ENCODE results near the gene FAM156A. TPM values are rescaled to one million over a fixed set of nuclear protein-coding genes. Genes with fewer than 3 reads are reported as not detected.
"Not testable (repeated sequence)": the region's sequence is repeated elsewhere in the genome, so short reads cannot be mapped to it uniquely, and the experiment has no call there.

FAM156A gene
- total and polyA plus RNA-seq, 7 donors: 3.4 to 9.9 (median 5.7) TPM

DNA sequence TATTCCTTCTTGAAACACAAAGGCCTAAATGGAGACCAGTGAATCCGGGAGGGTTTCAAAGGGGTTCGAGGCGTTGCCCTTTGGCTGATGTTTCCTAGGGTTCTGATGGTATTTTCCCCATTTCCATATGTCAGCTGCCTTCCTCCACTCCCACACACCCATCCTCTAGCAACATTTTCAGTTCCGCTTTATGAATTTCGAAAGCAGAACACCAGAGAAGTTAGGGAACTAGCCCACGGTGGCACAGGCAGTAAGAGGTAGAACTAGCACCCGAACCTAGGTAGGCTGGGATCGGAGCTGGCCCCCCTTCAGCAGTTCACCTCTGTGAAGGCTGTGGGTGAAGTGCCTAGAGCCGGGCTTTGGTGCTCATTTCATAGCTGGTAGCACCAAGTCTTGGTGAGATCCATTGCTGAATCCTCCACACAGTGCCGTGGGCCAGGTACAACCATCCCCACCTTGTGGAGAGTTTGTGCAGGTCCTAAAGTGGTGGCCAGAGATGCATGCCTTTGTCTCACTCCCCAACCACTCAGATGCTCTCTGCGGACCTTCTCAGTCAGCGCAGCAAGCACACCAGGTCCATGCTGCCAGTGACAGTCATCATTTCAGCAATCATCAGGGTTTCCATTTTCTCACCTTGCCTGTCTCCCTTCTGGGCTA lies 48.9 kb downstream of the FAM156A start:
- DNase-seq; H3K4me1 ChIP-seq; H3K4me3 ChIP-seq; intact Hi-C loops (cut with DNase I); H3K9me3 ChIP-seq; H3K27me3 ChIP-seq (ENCODE audit: insufficient read depth in 3 of 3, low read length in 2 of 3); H3K27ac ChIP-seq; ATAC-seq; H3K36me3 ChIP-seq (ENCODE audit: insufficient read depth in 1 of 2, low read depth in 1 of 2): not testable (repeated sequence)
- whole genome bisulfite sequencing, 3 donors: no CpG with 5 or more reads among the region's 12 CpGs

DNA sequence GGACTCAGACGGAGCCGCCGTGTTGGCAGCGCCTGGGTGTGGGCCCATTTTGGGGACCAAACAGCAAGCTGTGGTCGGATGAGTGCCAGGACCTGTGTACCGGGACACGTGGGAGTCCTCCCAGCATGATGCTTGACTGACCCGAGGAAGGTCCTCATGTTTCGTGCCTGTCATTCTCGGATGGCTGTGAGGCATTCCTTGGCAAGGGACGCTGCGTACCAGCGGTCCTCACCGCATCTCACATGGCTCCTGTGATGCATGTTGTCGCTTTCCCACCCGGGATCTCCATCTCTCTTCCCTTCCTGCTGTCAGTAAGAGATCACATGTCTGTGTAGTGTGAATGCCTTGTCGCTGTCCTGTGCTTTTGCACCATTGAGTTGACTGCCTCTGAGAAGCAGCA lies 50.4 kb downstream of the FAM156A start:
- H3K27ac ChIP-seq; H3K4me3 ChIP-seq; H3K9me3 ChIP-seq; H3K27me3 ChIP-seq (ENCODE audit: insufficient read depth in 3 of 3, low read length in 2 of 3); H3K4me1 ChIP-seq; H3K36me3 ChIP-seq (ENCODE audit: insufficient read depth in 1 of 2, low read depth in 1 of 2); DNase-seq; intact Hi-C loops (cut with DNase I): not testable (repeated sequence)
- WGBS, 3 donors: no CpG with 5 or more reads among the region's 17 CpGs
- ATAC-seq: peak in 3 of 4 donors; percentile 27 to 91 (median 55)

DNA sequence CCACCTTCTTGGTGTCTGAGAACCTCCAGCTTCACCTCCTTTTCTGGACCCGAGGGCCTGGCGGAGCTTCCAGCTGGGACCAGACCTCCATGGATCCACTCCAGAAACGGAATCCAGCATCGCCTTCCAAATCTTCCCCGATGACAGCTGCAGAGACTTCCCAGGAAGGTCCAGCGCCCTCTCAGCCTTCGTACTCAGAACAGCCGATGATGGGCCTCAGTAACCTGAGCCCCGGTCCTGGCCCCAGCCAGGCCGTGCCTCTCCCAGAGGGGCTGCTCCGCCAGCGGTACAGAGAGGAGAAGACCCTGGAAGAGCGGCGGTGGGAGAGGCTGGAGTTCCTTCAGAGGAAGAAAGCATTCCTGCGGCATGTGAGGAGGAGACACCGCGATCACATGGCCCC lies 51.2 kb downstream of the FAM156A start:
- WGBS, 3 donors: no CpG with 5 or more reads among the region's 17 CpGs
- H3K27ac ChIP-seq, DNase-seq: not testable (repeated sequence)

DNA sequence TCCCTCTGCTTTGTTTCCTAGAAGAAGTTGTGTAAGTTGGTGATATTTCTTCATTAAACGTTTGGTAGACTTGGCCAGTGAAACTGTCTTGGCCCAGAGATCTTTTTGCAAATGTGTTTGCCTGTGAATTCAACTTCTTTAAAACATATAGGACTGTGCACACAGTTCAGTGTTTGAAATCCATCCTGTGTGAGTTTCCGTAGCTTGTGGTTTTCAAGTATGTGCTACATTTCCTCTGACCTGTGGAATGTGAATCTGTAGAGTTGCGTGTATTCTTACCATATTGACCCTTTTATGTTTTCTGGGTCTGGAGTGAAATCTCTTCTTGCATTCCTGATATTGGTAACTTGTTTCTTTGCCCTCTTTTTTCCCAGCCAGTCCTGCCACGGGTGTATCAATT lies 52.2 kb downstream of the FAM156A start:
- H3K27me3 ChIP-seq (ENCODE audit: insufficient read depth in 3 of 3, low read length in 2 of 3); intact Hi-C loops (cut with DNase I); H3K4me1 ChIP-seq; H3K27ac ChIP-seq; H3K9me3 ChIP-seq; DNase-seq; H3K4me3 ChIP-seq; ATAC-seq; H3K36me3 ChIP-seq (ENCODE audit: insufficient read depth in 1 of 2, low read depth in 1 of 2): not testable (repeated sequence)
- no CpG with 5 or more reads among the region's 4 CpGs for WGBS, 3 donors

More for the DNA sequence above, 51.2 kb downstream of the FAM156A start:
- H3K4me1 ChIP-seq; H3K4me3 ChIP-seq; H3K36me3 ChIP-seq (ENCODE audit: insufficient read depth in 1 of 2, low read depth in 1 of 2); intact Hi-C loops (cut with DNase I); H3K9me3 ChIP-seq; H3K27me3 ChIP-seq (ENCODE audit: insufficient read depth in 3 of 3, low read length in 2 of 3): not testable (repeated sequence)
- peak in 2 of 4 donors; percentile 47 to 58 for ATAC-seq

- WGBS, 3 donors: no CpG with 5 or more reads among the region's 10 CpGs
- H3K4me3 ChIP-seq; DNase-seq; intact Hi-C loops (cut with DNase I); H3K27me3 ChIP-seq (ENCODE audit: insufficient read depth in 3 of 3, low read length in 2 of 3); H3K27ac ChIP-seq; H3K4me1 ChIP-seq; H3K36me3 ChIP-seq (ENCODE audit: insufficient read depth in 1 of 2, low read depth in 1 of 2); H3K9me3 ChIP-seq; ATAC-seq: not testable (repeated sequence)
Observed at GRCh38 chrX:52905531-52905930, 52.8 kb downstream of the FAM156A start.

Other genes starting within 250 kb of the FAM156A start
- not detected for gene SSX2B, start 207.3 kb downstream of the FAM156A start, total RNA-seq
- not detected for gene SSX2B, start 207.3 kb downstream of the FAM156A start, polyA plus RNA-seq
- not detected for gene SPANXN5, start 161.1 kb downstream of the FAM156A start, total RNA-seq
- not detected for gene SPANXN5, start 161.1 kb downstream of the FAM156A start, polyA plus RNA-seq
- gene XAGE5, start 147.2 kb downstream of the FAM156A start, total RNA-seq: not detected
- gene XAGE5, start 147.2 kb downstream of the FAM156A start, polyA plus RNA-seq: not detected
- not detected for gene XAGE3, start 90.4 kb downstream of the FAM156A start, total RNA-seq
- gene XAGE3, start 90.4 kb downstream of the FAM156A start, polyA plus RNA-seq: under 1 TPM in 1 of 3 donors, not detected in 2; 0.55 TPM
- gene FAM156B, start 61.2 kb downstream of the FAM156A start, total RNA-seq: 1 to 10 TPM; 1.1 to 2.7 (median 2.3) TPM
- 1 to 10 TPM; 1.6 to 5.4 (median 2.7) TPM for gene FAM156B, start 61.2 kb downstream of the FAM156A start, polyA plus RNA-seq
- under 1 TPM; 0.13 to 0.34 (median 0.20) TPM for gene GPR173, start 90.3 kb upstream of the FAM156A start, total RNA-seq
- gene GPR173, start 90.3 kb upstream of the FAM156A start, polyA plus RNA-seq: under 1 TPM; 0.03 to 0.16 (median 0.08) TPM
- gene TSPYL2, start 123.8 kb upstream of the FAM156A start, total RNA-seq: 10 to 100 TPM; 20.0 to 56.4 (median 28.1) TPM
- 10 to 100 TPM in 2 of 3 donors, 1 to 10 TPM in 1; 9.2 to 45.2 (median 23.2) TPM for gene TSPYL2, start 123.8 kb upstream of the FAM156A start, polyA plus RNA-seq
- gene KANTR, start 135.6 kb upstream of the FAM156A start, total RNA-seq: 1 to 10 TPM; 3.4 to 8.2 (median 4.8) TPM
- 1 to 10 TPM in 2 of 3 donors, under 1 TPM in 1; 0.89 to 5.2 (median 1.5) TPM for gene KANTR, start 135.6 kb upstream of the FAM156A start, polyA plus RNA-seq

Measured in psoas muscle (tissue), 8 donors.